ENCODE results near the gene SCMH1.
"Not testable (repeated sequence)": the region's sequence is repeated elsewhere in the genome, so short reads cannot be mapped to it uniquely, and the experiment has no call there.

SCMH1 gene

DNA sequence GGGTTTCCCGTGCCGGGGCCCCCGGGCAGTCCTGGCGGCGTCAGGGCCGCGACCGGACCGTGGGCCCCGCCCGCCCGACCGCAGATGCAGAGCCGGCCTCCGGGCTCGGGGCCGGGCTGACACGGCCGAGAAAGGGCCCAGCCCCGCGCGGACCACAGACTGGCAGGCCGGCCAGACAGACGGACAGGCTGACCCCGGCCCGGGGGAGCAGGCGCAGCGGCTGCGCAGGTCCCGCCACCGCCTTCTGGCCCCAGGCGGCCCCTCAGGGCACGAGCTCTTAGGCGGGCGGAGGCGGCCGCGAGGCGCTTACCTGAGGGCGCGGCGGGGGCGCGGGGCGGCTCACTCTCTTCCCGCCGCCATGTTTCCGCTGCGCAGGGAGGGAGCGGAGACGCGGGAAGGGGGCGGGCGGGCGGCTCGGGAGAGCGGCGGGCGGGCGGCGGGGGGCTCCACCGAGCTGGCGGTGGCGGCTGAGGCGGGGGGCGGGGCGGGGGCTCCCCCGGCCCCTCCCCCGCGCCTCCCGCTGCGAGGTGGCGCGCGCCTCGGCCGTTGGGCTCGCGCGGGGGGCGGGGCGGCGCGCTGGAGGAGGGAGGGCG is at the start of gene SCMH1:
TSS of gene SCMH1 (minus strand) at position 558 of the 593 bp plus-strand sequence. CDS start 56,173 bp downstream, outside the sequence.
- DNase-seq (ENCODE audit: low spot score) = peak; percentile 86

DNA sequence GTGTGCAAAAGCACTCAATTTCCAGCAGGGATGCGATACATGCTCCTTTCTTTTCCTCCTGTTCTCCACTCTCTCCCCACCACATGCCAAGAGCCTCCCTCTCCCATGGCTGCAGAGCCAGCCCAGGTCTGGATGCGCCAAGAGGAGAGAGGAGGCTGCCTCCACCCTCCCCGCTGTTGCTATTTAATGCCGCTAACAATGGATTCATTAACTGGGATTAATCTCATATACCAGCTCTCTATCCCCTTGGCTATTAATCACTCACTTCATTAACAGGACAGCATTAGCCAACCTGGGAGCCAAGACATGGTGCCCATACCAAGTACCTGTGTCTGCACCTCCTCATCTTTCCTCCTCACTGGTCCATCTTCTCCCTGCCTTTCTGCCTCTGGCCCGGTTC is 49.1 kb upstream of the SCMH1 start:
- no peak for DNase-seq (ENCODE audit: low spot score)

DNA sequence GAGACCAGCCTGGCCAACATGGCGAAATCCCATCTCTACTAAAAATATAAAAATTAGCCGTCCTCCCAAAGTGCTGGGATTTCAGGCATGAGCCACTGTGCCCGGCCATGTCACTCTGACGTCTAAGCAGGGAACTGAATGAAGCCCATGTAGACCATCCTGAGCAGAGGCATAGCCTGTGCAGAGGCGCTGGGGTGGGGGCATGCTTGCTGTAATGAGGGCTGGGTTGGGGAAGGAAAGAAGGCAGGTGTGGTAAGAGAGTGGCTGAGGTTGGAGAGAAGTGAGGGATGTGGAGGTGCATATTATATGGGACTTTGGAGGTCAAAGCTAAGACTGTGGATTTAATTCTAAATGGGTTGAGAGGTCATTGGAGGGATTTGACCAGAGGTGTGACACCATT is 47.1 kb upstream of the SCMH1 start:
- no peak for DNase-seq (ENCODE audit: low spot score)

DNA sequence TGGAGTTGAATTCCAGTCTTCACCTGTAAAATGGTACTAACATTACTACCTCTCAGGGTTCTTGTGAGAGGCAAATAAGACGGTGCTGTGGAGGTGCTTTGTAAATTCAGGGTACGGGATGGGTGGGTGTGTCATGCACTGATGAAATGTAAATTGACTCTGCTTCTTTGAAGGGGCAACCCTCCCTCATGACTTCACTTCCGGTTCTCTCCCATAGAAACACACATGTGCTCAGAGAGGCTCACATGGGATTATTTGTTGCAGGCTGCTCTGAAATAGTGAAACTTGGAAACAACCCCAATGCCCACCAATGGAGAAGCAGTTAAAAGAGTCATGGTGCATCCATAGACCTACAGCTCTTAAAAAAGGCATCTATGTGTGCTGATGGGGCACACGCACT is 44.9 kb upstream of the SCMH1 start:
- no peak for DNase-seq (ENCODE audit: low spot score)

DNA sequence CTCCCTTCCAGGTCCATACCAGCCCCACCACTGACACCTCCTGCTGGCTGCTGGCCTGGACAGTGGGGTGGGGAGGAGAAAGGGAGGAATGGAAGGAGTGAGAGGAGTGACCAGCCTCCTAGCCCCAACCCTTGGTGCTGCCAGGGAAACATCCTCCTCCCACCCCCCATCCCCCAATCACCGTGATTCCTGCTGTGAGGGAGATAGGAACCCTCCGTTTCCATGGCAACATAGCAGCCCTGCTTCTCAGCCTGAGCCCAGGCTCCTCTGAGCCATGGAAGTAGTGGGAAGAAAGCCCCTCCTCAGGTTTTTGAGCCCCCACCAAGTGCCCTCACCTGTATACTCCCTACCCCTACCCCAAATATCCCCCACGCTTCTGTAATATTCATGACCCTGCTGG is 44.4 kb upstream of the SCMH1 start:
- DNase-seq (ENCODE audit: low spot score) = no peak

DNA sequence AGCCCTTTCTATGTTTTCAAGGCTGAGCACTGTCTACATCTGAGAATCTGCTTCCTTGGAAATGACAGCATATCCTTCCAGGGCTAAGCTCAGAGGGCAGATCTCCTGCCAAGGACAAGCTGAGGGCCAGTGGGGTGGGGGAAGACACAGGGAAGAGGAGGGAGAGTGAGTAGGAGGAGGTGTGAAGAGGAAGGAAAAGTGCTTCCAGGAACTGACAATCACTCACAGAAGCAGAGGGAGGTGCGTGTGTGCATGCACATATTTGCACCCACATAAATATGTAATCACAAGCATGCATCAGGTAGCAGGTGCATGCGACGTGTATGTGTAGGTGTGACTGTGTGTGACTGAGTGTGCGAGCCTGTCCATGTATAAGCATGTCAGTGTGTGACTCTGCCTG is 43.7 kb upstream of the SCMH1 start:
- DNase-seq (ENCODE audit: low spot score) = no peak

DNA sequence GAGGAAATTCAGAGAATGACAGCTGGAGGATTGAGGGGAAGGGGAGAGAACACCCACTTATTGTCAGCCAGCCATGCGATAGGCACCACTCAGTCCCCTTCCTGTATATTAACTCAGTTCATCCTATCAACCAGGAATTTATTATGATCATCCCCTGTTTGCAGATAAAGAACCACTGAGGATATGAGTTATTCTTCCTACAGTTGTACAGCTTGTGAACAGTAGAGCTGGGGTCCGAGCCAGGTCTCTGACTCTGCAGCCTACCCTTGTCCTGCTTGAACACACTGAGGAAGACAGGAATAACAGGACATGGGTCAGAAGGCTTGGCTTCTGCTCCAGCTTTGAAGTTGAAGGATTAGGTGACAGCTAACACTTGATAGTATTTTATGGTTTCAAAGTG is 42.0 kb upstream of the SCMH1 start:
- no peak for DNase-seq (ENCODE audit: low spot score)

DNA sequence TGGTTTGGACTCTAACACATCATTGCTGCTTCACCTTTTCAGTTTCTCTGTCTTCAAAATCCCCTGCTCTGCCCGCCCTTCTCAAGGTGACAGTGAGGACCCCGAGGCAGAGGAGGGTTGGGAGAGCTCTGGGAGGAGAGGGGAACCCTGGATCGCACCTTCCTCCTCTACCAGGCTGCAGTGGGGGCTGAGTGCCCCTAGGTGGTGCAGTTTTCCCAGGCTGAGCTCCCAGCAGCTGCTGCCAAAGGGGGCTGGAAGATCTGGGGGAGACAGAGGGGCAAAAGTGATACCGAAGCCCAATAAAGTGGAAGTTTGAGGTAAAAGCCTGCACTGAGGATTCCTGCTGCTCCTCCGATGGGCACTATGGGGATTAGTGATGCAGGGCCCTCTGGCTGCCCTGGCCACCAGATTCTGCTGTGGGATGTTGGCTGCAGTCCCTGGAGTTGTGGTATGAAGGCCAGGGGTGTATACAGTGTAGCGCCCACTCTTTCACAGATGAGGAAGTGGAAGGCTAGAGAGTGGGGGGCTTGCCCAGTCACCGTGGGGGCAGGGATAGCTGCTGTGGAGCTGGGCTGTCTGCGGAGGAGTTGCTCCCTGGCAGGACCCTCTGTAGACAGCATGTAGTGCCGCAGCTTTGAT is 40.7 kb upstream of the SCMH1 start:
- peak; percentile 54 for DNase-seq (ENCODE audit: low spot score)

DNA sequence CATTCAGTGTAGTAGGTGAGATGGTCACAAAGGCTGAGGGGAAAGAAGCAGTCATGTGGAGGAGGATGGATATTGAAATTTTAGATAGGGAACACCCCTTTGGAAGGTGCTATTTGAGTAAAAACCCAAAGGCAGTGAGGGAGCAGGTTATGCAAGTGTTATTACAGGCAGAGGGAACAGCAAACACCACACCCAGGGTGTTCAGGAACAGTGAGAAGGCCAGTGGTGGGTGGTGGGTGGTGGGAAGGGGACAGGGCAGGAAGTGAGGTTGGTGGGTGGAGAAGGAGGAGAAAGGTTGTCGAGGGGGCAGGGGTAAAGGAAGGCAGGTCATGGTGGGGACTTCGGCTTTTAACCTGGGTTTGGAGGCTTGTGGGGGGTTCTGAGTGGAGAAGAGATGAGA is 39.2 kb upstream of the SCMH1 start:
- no peak for DNase-seq (ENCODE audit: low spot score)

DNA sequence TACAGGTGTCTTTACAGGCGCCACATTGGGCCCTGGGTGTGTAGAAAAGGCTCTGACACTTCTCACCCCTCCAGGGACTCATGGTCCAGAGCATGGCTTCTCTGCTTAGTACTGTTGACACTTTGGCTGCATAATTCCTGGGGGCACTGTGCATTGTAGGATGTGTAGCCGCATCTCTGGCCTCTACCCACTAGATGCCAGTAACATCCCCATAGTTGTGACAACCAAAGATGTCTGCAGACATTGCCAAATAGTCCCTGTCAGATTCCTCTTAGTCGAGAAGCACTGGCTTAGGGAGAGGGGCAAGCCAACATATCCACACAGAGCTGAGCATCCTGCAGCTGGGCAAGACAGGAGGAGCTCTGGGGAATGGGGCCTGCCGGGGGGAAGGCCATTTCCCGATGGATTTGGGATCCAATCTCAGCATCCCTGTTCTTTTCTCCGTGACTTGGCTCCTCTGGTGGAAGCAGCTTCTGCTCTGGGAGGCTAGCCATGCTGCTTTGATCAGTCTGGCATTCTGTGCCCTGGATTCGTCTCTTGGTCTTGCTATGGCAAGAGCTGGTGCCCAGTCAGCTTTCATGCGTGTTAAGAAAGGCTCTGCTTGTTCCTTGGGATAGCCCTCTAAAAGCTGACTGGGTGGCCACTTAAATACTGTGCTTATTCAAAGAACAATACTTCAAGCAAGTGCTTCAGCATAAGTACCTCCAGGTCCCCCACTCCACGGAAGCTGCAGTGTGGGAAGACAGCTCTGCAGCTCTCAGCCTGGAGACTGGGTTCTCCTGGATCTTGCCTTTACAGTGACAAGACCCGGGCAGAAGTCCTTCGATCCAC is 38.3 kb upstream of the SCMH1 start:
- DNase-seq (ENCODE audit: low spot score) = no peak

DNA sequence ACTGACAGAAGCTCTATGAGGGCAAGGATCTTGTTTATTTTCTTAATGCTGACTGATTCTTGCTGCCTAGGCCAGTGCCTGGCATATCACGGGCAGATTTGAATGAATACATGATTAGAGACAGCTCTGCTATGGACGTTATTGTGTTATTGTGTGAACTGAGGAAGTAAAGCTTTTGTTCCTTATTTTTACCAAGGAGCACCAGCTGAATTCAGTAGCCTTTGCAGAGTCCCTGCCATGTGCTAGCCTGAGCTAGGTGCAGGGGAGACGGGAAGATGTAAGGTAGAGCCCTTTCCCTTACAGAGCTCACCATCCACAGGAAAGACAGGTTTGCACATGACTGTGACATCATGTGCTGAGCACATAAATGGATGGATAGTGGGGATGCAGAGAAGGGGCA is 36.0 kb upstream of the SCMH1 start:
- DNase-seq (ENCODE audit: low spot score) = no peak

DNA sequence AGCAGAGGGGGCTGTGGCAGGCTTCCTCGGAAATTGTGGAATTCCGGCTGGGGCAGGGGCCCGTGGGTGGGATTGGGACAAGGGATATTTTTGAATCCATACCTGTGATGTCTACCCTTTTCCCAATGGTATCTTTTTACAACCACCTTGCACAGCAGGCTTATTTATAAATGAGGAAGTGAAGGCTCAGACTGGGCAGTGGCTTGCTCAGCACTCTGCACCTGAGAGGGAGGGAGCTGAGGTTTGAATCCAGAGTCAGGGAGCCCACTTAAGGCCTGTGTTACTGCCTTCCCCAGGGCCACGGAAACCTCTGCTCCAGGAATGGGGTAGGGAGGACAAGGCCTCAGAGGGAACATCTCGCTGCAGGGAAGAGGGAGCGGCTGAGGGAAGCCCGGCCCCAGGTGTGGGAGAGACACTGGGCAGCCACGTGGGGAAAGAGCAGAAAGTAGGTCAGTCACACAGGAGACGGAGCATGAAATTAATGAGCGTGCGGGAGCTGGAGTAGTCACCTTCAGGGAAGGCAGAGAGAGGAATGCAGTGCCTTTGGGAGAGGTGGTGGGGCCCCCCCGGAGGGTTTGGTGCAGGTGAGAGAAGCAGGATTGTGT is 35.4 kb upstream of the SCMH1 start:
- DNase-seq (ENCODE audit: low spot score) = no peak

DNA sequence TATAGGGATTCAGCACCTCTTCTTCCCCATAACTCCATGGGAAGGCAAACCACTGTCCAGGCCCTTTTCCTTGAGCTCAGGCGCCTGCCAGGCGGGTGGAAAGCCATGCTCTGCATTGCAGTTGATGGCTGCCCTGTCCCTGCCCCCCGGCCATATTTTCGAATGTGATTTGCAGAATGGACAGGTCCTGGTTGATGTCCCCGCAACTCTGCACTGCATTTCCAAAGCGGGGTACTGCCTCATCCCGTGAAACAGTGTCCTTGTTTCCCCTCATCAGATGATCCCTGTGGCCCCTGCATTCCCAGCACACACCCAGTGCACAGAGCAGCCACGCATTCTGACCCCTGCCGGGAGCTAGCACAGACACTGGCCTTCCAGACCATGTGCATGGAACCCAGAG is 33.7 kb upstream of the SCMH1 start:
- DNase-seq (ENCODE audit: low spot score) = no peak

DNA sequence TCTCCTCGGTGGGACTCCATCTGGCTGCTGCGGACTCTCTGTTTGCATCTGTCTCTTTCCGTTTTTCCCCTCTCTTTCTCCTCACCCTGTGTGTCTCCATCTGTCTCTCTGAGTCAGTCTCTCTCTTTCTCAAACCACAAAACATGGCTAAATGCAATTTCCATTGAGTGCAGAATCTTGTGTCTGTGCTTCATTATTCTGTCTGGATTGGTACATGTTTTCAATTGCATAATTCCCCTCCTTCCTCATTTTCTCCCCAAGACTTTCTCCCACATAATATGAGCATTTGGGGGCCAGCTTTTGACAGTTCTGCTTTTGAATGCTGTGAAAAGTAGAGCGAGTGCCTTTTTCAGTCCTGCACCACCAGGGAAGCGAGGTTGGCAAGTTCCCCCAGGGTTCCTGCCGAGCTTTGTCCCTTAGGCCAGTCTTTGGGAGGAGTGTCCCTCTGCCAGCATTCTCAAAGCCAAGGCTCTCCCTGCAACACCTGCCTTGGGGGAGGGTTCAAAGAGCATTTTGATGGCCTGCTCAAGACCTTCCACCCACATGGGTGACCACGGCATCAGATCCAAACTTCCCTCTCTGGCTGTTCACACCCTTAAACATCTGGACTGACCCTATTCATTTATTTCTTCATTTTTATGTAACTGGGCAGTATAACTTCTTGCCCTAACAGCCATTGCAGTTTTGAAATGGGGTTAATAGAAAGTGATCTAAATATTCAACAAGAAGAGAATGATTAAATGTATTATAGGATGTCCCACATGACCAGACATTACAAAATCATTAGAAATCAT is 32.8 kb upstream of the SCMH1 start:
- no peak for DNase-seq (ENCODE audit: low spot score)

DNA sequence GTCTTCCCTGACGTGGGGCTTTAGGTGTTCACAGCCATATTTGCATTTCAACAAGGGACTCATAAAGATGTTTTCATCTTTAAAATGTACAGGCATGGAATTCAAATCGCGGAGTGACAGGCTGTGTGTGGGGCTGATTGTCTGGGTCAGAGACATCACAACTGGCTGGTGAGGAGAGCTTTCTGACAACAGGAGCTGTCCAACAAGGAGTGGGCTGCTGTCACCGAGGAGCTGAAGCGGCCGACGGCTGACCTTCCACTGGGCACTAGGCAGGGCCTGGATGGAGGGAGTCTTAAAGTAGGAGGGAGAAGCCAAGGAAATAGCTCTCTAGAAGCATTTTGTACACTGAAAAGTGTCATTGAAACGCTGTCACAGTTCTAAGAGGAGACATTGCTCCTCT is 30.5 kb upstream of the SCMH1 start:
- no peak for DNase-seq (ENCODE audit: low spot score)

DNA sequence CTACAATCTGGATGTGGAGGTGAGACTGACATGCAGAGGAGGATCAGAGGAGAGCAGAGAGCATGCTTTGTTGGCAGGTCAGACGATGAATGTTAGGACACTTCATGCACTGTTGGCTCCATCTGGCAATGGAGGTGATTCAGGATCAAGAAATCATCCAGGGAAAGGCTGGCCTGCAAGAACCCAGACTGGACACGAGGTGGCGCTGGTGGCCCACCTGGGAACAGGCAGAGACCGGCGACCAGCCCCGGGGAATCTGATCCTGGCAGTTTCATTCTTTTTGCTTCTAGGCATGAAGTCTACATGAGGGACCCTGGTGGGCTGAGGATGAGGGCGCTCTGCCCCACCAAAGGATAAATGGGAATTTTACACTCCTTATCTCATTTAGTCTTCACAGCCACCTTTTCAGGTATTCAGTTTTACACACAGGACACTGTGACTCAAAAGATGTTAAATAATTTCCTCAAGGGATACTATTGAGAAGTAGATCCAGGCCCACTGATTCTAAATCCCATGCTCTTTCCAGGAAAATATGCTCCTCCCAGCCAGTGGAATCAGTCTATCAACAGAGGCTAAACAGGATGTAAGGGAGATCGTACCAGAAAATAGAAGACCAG is 26.2 kb upstream of the SCMH1 start:
- DNase-seq (ENCODE audit: low spot score) = peak; percentile 89

DNA sequence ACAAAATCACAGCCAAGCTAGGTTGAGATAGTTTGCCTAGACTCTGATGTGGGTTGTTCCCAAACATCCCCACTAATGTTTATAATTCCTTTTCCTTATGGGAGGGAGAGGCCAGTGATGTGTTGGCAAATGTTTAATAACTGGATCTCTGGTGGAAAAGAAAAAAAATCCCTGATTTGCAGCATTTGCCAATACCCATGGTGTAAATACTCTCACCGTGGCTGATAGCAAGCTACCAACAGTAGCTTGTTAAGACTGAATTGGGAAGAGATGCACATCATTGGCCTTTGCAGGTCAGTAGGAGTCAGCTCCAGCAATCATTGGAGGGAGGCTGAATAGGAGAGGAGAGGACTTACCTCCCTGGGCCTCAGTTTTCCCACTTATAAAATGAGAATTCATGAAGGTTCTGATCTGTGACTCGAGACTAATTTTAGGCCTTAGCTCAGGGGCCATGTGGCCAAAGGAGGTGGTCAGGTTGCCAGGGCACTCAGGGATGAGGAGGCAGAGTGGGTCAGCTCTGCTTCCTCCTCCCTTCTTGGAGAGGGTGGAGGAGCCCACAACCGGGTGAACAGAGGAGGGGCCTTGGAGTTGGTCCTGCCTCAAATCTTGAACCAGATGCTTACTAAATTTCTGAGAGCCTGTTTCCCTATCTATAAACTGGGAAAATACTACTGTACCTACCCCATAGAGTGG is 20.0 kb upstream of the SCMH1 start:
- DNase-seq (ENCODE audit: low spot score) = no peak

DNA sequence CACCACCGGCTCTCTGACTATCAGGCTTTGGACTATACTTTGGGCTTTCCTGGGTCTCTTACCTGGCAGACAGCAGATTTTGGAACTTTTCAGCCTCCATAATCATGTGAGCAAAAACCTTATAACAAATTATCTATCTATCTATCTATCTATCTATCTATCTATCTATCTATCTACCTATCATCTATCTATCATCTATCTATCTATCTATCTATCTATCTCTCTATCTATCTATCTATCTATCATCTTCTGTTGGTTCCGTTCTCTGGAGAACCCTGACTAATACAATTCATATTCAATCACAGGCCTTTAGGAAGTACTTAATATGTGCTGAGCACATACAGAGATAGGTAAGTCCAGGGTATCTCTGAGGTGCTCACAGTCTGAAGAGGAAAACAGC is 18.7 kb upstream of the SCMH1 start:
- DNase-seq (ENCODE audit: low spot score) = no peak

DNA sequence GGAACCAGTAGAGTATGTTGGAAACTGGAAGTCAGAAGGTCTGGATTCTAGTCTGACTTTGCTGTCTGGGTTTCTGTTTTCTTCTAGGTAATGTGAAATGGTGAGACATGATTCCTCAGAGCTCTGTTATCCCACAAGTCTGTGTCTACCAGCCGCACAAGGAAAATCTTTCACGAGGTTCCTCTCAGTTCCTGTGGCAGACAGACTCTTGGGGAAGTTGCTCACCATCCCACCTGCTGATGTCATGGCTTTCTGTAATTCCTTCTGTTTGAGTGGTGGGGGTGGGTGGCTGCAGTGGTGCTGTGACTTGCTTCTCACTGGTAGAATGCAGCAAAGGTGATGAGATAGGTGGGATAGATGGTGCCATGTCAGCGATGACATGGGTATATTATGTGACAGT is 17.1 kb upstream of the SCMH1 start:
- no peak for DNase-seq (ENCODE audit: low spot score)

DNA sequence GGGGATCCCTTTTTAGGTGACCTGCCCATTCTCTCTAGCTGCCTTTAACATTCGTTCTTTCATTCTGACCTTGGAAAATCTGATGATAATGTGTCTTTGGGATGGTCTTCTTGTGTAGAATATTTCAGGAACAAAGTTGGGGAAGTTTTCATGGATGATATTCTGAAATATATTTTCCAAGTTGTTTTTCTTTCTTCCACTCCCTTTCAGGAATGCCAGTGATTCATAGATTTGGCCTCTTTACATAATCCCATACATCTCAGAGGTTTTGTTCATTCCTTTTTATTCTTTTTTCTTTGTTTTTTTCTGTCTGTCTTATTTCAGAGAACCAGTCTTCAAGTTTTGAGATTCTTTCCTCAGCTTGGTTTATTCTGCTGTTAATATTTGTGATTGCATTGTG is 13.9 kb upstream of the SCMH1 start:
- DNase-seq (ENCODE audit: low spot score) = no peak

DNA sequence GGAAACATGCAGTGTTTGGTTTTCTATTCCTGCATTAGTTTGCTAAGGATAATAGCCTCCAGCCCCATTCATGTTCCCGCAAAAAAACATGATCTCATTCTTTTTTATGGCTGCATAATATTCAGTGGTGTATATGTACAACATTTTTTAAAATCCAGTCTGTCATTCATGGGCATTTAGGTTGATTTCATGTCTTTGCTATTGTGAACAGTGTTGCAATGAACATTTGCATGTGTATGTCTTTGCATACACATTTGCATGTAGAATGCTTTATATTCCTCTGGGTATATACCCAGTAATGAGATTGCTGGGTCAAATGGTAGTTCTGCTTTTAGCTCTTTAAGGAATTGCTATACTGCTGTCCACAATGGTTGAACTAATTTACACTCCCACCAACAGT is 9.0 kb upstream of the SCMH1 start:
- DNase-seq (ENCODE audit: low spot score) = not testable (repeated sequence)

Measured in AG08396 (cell line).